GM19438 (cell line): ENCODE data around the gene SORL1.

Source experiments
- ATAC-seq: cut with Tn5 transposase; IDR thresholded peaks from one replicate; pipeline ENCODE4 v1.9.1; 2021; ENCODE audit warnings: low read depth; ENCODE audit not compliant: unreplicated experiment

SORL1 gene

GRCh38 chr11:121427400-121427744 is 24.7 kb upstream of the SORL1 start:
- no peak for ATAC-seq

- ATAC-seq = no peak
These were observed 22.6 kb upstream of the SORL1 start for GRCh38 chr11:121429556-121429955.

GRCh38 chr11:121431820-121432526 is 20.1 kb upstream of the SORL1 start:
- ATAC-seq = no peak

- ATAC-seq = no peak
These were observed 17.0 kb upstream of the SORL1 start for GRCh38 chr11:121435132-121435531.

- no peak for ATAC-seq
These were observed 16.3 kb upstream of the SORL1 start for GRCh38 chr11:121435551-121436511.

- ATAC-seq = no peak
These were observed 15.0 kb upstream of the SORL1 start for GRCh38 chr11:121437018-121437685.

- no peak for ATAC-seq
These were observed 14.4 kb upstream of the SORL1 start for GRCh38 chr11:121437686-121438078.

GRCh38 chr11:121439337-121439736 is 12.8 kb upstream of the SORL1 start:
- ATAC-seq = no peak

- no peak for ATAC-seq
These were observed 12.4 kb upstream of the SORL1 start for GRCh38 chr11:121439759-121440158.

GRCh38 chr11:121441521-121441920 is 10.6 kb upstream of the SORL1 start:
- no peak for ATAC-seq

- ATAC-seq = no peak
These were observed 8.3 kb upstream of the SORL1 start for GRCh38 chr11:121443688-121444275.

GRCh38 chr11:121444526-121444925 is 7.6 kb upstream of the SORL1 start:
- ATAC-seq = no peak

GRCh38 chr11:121445071-121445768 is 6.9 kb upstream of the SORL1 start:
- ATAC-seq = peak; percentile 27

GRCh38 chr11:121446752-121447156 is 5.4 kb upstream of the SORL1 start:
- ATAC-seq = no peak

GRCh38 chr11:121448011-121448410 is 4.1 kb upstream of the SORL1 start:
- no peak for ATAC-seq

- no peak for ATAC-seq
These were observed 3.6 kb upstream of the SORL1 start for GRCh38 chr11:121448431-121448941.

GRCh38 chr11:121449123-121449522 is 3.0 kb upstream of the SORL1 start:
- ATAC-seq = no peak

- ATAC-seq = no peak
These were observed 2.5 kb upstream of the SORL1 start for GRCh38 chr11:121449626-121450025.

- no peak for ATAC-seq
These were observed 1.7 kb upstream of the SORL1 start for GRCh38 chr11:121450401-121450800.
